Measurements from ENCODE around the gene ADTRP.

DNA sequence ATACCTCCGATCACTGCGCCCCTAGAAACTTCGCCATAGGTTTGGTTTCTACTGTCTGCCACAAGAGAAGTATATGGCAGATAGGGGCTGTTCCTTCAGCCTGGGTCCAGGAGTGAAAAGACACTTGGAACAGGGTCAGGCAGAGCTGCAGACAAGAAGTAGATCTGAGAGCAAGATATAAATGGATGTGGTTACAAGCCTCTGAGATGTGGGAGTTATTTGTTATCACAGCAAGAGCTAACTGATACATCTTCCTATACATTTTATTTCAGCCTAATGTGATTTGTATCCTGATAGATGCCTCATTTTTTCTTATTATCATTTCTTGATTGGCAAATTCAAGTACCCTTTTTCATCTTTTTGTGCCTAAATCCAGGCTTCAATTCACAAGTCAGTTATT is 40.9 kb upstream of the ADTRP start:
- TF ChIP-seq CTCF (IDR thresholded peaks at IDR 0.05) (no peak), POLR2A (IDR thresholded peaks at IDR 0.05) (no peak)
